Coronary artery (tissue), 2 donors: ENCODE measurements around the gene PLEKHA3.

ENCODE experiments used
- DNase-seq: peaks from one replicate; pipeline ENCODE4 v3.0.0-alpha.2; 2017; ENCODE audit warnings: low spot score
- H3K27ac ChIP-seq, 2 donors: fragments of 200-600 bp; sonication (generic); one replicate each; pipeline ENCODE4 v1.5.1; 2016 to 2019
- H3K4me3 ChIP-seq: fragments of 200-600 bp; sonication (generic); 2 replicates; pipeline ENCODE4 v1.5.1; 2016; ENCODE audit warnings: mild to moderate bottlenecking, moderate library complexity
- CTCF ChIP-seq: fragments of 200-600 bp; sonication (generic); IDR thresholded peaks from one replicate; pipeline ENCODE4 v1.5.1; 2019; ENCODE audit warnings: antibody characterized with exemption

Gene PLEKHA3

GRCh38 chr2:178473373-178473772 is 6.9 kb upstream of the PLEKHA3 start:
- H3K27ac ChIP-seq, result no peak overlapping the region
- DNase-seq, result no peak
- TF ChIP-seq CTCF, result no peak
- no peak overlapping the region for H3K4me3 ChIP-seq

- H3K27ac ChIP-seq, result no peak overlapping the region
- H3K4me3 ChIP-seq, result no peak overlapping the region
- no peak for DNase-seq
- no peak for TF ChIP-seq CTCF
Measured at GRCh38 chr2:178473931-178474330, 6.3 kb upstream of the PLEKHA3 start.

- Histone ChIP-seq H3K4me3 (no peak overlapping the region), H3K27ac (no peak overlapping the region)
- TF ChIP-seq CTCF, result no peak
- no peak for DNase-seq
Measured at GRCh38 chr2:178474560-178474959, 5.7 kb upstream of the PLEKHA3 start.

- no peak overlapping the region for H3K27ac ChIP-seq
- TF ChIP-seq CTCF, result no peak
- DNase-seq, result no peak
- no peak overlapping the region for H3K4me3 ChIP-seq
Measured at GRCh38 chr2:178476477-178476876, 3.8 kb upstream of the PLEKHA3 start.

DNA sequence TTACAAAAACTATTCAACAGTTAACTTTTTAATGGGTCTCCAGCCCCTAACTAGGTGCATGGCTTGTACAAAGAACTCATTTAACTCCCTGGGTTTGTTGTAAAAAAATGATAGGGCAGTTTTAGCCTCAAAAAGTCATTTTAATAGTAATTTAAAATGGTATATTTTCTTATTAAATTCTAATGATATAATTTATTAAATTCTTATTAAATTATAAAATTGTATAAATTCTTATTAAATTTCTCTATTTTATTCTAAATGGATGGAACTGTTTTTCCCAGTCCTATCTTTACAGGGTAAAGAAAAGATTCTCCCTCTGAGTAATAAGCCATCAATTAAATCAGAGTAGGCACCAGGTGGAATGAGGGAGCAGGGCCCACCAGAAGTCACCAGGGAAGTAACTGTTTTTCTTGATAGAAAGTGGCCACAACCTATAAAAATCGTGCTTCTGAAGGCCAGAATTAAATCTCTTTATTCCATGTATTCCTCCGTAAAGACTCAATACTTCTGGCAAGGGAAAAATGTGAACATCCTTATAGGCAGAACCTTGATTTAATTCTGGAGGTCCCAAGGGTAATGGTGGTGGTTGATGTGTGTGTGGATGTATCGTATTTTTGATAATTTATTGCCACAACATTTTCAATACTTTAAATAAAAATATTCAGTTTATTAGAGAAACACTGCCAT is 2.7 kb upstream of the PLEKHA3 start:
- no peak for TF ChIP-seq CTCF
- no peak for DNase-seq
- H3K4me3 ChIP-seq, result peak overlapping the region; percentile 96
- H3K27ac ChIP-seq, result peak overlapping the region; percentile 90 to 95

GRCh38 chr2:178478130-178478438 is 2.2 kb upstream of the PLEKHA3 start:
- Histone ChIP-seq H3K27ac (peak overlapping the region; percentile 90 to 95), H3K4me3 (peak overlapping the region; percentile 96)
- no peak for DNase-seq
- TF ChIP-seq CTCF, result no peak

DNA sequence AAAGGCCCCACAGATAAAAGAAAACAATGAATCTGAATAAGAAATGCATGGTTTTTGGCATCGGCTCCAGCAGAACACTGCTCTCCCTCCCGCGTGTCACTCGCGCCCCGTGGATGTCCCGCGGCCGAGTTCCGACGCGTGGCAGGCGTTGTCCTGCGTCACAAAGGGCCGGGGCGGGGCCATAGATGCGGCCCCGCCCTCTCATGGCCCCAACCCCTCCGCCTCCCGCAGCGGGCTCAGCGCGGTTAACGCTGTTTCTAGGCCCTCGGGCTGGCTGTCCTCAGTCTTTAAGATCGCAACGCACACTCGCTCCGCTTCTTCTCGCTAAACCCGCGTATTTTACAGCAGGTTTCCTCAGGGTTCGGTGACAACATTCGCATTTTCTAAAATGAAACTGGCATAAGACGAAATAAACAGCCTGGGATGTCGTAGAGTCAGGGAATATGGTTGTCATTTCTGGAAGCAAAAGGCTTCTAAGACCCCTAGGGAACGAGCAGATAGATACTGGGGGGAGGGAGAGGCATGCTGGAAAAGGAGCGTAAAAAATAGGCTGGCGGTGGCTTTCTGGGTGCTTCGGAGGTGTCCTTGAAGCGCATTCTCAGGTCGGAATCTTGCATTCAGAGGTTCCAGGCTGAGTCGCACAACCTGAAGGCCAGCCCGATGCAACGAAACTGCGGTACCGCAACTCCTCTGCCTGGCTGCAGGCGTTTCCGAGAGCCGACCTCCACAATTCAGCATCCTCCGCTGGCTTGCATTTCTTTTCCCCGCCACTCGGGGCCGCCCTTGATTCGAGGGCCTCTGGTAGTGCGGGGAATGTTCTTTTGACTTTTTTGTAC is 1.6 kb upstream of the PLEKHA3 start, which contains the start of gene FKBP7:
TSS of gene FKBP7 (minus strand) at position 162 of the 836 bp plus-strand sequence. CDS start at position 61, 101 bp downstream.
- peak; percentile 91 for DNase-seq
- peak within 1 kb of the TSS; percentile 90 to 95 for H3K27ac ChIP-seq
- peak; percentile 28 for TF ChIP-seq CTCF

More for the DNA sequence above, 1.6 kb upstream of the PLEKHA3 start, which contains the start of gene FKBP7:
- H3K4me3 ChIP-seq, result peak within 1 kb of the TSS; percentile 96
